Central memory CD4-positive, alpha-beta T cell (primary cell): Measurements from ENCODE around the gene OSBPL9.
"Not testable (repeated sequence)": the region's sequence is repeated elsewhere in the genome, so short reads cannot be mapped to it uniquely, and the experiment has no call there.

Experiments used
- DNase-seq: peaks from one replicate; pipeline ENCODE4 v3.0.0; 2022

OSBPL9 gene

DNA sequence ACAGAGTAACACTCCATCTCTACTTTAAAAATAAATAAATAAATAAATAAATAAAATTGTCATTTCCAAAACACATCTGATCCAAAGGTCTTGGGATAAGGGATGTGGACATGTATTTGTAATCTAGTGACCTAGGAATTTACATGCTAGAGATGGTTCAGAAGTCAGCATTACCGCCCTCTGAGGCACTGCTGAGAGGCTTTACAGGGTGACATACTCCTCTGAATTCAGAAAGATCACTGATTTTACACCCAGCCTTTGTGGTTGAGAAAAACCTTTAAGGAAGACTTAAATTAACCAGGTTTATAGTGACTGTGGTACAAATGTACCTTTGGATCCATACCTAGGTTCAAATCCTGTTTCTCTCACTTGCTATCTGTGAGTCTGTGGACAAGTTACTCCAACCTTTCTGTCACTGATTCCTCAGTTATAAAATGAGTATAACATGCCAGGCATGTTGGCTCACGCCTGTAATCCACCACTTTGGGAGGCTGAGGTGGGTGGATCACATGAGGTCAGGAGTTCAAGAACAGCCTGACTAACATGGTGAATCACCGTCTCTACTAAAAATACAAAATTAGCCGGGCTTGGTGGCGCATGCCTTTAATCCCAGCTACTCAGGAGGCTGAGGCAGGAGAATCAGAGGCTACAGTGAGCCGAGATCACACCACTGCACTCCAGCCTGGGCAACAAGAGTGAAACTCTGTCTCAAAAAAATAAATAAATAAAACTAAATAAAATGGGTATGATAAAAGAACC is 20.1 kb downstream of the OSBPL9 start:
- DNase-seq = no peak

GRCh38 chr1:51638350-51638749 is 21.5 kb downstream of the OSBPL9 start:
- no peak for DNase-seq

DNA sequence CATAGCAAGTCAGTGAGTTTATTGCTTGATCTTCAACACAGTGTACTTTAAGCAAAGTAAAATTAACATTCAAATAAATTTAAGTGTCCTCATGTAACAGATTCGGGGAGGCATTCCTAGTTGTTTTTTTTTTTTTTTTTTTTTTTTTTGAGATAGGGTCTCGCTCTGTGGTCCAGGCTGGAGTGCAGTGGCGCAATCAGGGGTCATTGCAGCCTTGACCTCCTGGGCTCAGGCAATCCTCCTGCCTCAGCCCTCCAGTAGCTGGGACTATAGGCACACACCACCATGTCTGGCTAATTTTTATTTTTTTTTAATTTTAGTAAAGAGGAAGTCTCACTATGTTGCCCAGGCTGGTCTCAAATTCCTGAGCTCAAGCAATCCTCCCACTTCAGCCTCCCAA is 22.8 kb downstream of the OSBPL9 start:
- DNase-seq = no peak

- DNase-seq = no peak
Observed at GRCh38 chr1:51641096-51641495, 24.2 kb downstream of the OSBPL9 start.

GRCh38 chr1:51642739-51643142 is 25.8 kb downstream of the OSBPL9 start:
- no peak for DNase-seq

DNA sequence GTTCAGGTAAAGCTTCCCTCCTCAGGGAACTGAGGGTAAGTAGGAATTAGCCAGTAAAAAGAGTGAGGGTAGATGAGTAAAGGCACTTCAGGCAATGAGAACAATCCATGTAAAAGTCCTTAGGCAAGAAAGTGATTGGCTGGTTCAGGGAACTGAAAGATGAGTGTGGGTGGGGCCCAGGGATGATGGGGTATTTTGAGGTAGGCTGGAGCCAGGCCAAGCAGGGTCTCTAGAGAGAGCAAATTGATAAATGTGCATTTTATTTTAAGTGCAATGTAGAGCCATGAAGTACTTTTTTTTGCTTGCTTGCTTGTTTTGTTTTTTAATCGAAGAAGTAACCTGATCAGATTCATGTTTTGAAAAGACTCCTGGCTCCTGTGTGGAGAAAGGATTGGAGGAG is 26.5 kb downstream of the OSBPL9 start:
- DNase-seq = no peak

DNA sequence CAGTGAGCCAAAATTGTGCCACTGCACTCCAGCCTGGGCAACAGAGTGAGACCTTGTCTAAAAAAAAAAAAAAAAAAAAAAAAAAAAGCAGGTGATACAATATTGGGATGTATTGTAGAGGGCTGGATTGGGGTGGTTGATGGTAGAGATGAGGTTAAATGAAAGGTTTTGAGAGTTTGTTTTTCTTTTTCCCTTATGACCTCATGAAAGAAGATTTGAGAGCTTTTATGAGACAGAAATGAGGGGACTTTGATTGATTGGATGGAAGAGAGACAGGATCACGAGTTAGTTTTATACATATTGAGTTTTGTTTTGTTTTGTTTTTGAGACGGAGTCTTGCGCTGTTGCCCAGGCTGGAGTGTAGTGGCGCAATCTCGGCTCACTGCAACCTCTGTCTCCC is 27.1 kb downstream of the OSBPL9 start:
- DNase-seq = no peak

- DNase-seq = no peak
Observed at GRCh38 chr1:51644533-51645197, 27.8 kb downstream of the OSBPL9 start.

DNA sequence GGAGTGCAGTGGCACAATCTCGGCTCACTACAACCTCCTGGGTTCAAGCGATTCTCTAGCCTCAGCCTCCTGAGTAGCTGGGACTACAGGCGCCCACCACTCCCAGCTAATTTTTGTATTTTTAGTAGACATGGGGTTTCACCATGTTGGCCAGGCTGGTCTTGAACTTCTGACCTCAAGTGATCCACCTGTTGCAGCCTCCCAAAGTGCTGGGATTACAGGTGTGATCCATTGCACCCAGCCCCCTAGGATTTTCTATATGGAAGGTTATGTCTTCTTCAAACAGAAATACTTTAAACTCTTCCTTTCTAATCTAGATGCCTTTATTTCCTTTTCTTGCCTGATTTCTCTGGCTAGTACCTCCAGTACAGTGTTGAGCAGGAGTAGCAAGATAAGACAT is 29.7 kb downstream of the OSBPL9 start:
- DNase-seq = not testable (repeated sequence)

DNA sequence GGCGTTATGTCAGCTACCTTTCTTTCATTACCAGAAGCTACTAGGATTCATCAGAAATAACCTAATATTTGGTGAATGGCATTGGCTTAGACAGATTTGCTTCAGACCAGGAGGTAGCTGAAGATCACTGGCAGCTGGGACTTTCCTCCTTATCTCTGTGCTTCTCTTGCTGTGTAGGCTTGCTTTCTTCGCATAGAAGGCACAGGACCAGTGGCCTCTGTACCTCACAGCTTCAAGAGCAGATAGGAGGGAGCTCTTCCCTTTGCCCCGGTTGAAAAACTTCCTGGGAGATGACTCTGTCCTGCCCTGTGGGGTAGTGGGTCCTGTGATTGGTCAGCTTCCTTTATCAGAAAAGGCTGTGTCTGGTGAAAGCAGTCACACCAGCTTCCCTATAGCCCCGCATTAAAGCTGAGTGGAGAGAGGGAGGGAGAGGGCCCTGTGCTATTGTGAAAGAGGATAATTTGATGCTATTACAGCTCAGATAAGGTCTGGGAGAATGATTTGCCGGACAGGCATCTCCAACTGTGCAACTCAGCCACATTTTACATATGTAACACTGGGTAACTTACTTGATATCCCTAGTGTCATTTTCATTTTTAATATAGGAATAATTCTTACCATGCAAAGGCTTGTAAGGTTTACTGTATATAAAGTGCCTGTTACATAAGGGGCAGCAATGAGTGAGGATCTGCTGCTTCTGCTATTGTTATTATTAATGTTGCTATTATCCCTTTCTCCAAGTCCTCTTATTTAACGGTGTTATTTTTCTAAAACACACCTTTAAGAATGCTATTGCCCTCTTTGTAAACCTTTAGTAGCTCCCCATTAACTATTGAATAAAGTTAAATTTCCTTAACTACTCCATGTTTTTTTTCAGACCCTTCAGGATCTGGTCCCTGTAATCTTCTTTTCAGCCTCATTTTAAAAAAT is 31.6 kb downstream of the OSBPL9 start:
- DNase-seq = no peak

GRCh38 chr1:51649593-51650091 is 32.8 kb downstream of the OSBPL9 start:
- no peak for DNase-seq

- no peak for DNase-seq
Observed at GRCh38 chr1:51650198-51650597, 33.3 kb downstream of the OSBPL9 start.

DNA sequence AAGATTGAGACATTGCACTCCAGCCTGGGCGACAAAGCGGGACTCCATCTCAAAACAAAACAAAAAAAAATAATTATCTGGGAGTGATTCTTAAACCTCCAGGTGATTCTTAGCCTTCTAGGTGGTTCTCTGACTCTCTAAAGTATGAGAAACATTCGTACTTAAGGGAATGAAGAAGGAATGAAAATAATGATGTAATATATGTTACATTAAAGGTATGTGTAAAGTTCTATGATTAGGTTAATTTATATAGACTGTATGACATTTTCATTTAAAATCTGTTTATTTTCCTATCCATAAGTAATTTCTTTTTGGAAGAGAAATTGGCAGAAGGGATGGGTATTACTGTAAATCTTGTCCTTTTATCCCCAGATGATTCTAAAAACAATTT is 34.7 kb downstream of the OSBPL9 start:
- DNase-seq = no peak

- no peak for DNase-seq
Observed at GRCh38 chr1:51652599-51652998, 35.7 kb downstream of the OSBPL9 start.

- no peak for DNase-seq
Observed at GRCh38 chr1:51653127-51653526, 36.2 kb downstream of the OSBPL9 start.

- DNase-seq = no peak
Observed at GRCh38 chr1:51654000-51654399, 37.1 kb downstream of the OSBPL9 start.

DNA sequence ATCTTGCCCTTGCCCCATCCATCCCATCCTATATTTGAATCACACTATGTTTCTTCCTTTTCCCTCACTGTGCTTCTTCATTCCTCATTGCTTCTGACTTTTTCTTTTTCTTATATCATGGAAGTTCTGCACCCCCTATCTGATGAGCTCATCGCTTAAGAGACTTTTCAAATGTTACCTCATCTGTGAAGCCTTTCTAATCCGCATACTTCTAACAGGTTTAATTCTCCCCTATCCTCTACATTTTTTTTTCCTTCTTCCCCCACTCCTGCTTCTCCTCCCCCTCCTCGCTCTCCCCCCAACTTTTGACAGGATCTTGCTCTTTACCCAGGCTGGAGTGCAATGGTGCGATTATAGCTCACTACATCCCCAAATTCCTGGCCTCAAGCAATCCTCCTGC is 39.5 kb downstream of the OSBPL9 start:
- no peak for DNase-seq

GRCh38 chr1:51660580-51660979 is 43.7 kb downstream of the OSBPL9 start:
- no peak for DNase-seq

DNA sequence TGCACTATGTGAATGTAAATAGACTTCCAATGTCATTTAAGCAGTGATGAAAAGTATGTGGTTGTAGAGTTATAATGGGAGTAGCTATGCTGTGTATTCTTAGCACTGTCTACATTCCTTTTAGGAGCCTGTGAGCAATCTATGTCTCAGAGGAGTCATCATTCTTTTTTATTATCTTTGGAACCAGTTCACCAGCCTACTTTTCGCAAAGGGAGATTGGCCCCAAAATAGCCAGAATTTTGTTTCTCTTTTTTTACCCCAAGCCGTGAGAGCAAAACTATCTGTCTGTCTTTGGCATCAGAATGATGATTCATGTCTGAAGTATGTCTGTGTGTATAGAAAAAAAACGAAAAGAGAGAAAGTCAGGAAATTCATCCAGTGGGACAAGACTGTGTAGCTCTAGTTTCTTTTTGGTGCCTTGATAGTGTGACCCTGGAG is 44.2 kb downstream of the OSBPL9 start:
- DNase-seq = no peak

DNA sequence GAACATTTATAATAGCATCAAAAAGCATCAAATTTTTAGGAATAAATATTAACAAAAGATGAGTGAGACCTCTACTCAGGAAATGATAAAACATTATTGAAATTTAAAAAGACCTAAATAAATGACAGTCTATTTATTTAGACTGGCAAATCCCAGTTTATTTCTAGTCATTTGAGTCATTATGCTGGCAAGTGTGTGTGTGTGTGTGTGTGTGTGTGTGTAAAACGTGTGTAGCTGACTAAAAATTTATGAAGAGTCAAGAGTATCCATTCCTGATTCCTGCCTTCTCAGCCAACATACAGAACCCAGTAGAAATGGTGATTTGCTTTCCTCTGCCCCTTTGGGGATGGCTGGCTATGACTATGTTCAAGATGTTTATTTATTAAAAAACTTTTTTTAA is 46.2 kb downstream of the OSBPL9 start:
- no peak for DNase-seq

- no peak for DNase-seq
Observed at GRCh38 chr1:51663721-51664120, 46.8 kb downstream of the OSBPL9 start.

DNA sequence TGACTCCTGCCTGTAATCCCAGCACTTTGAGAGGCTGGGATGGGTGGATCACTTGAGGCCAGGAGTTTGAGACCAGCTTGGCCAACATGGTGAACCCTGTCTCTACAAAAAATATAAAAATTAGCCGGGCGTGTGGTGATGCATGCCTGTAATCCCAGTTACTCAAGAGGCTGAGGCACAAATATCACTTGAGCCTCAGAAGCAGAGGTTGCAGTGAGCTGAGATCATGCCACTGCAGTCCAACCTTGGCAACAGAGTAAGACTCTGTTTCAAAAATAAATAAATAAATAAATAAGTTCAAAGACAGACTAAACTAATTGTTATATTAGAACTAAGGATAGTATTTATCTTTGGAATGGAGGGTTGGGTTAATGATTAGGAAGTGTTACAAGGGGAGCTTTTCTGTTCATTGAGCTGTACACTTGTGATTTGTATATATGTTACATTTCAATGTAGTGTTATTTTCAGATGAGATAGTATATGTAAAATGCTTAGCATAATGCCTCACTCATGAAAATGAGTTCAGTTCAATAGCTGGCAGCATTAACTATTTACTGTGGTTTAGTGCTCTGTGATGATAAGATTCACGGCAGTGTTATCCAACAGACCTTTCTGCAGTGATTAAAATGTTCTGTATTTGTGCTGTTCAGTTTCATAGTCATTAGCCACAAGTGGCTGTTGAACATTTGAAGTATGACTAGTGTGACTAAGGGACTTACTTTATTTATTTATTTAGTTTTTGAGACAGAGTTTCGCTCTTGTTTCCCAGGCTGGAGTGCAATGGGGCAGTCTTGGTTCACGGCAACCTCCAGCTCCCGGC is 47.7 kb downstream of the OSBPL9 start:
- no peak for DNase-seq
